K562 (cell line): ENCODE measurements around the gene PYHIN1.

Experiments
- CHD1 ChIP-seq: fragments of 200-600 bp; sonication (generic); IDR thresholded peaks from one replicate; pipeline ENCODE4 v1.6.1; 2012; ENCODE audit warnings: mild to moderate bottlenecking, moderate library complexity, low read length, inconsistent platforms
- EGR1 ChIP-seq: fragments of 450-650 bp; conservative IDR thresholded peaks from 2 replicates; pipeline ENCODE4 v1.6.1; 2017; ENCODE audit warnings: mild to moderate bottlenecking
- ERF ChIP-seq: fragments of 450-650 bp; formaldehyde crosslinking; IDR thresholded peaks from 2 replicates; pipeline ENCODE4 v1.4.0; 2020; ENCODE audit warnings: mild to moderate bottlenecking, mixed read lengths
- ETV6 ChIP-seq, 3 experiments: fragments of 150-350 bp in 1 of 3; sonication (generic) in 1 of 3; formaldehyde crosslinking in 1 of 3; IDR thresholded peaks; 2 replicates each; pipeline versions ENCODE4 v1.6.1 to v1.8.0; 2014 to 2022; ENCODE audit warnings: borderline replicate concordance in 2 of 3, low read depth in 2 of 3, antibody characterized with exemption in 1 of 3, low read length in 1 of 3, mild to moderate bottlenecking in 1 of 3, missing genetic modification reagents in 1 of 3
- KAT7 ChIP-seq: sonication (generic); formaldehyde crosslinking; IDR thresholded peaks from 2 replicates; pipeline ENCODE4 v1.8.0; 2022; ENCODE audit warnings: missing genetic modification reagents, mild to moderate bottlenecking, borderline replicate concordance
- RBBP5 ChIP-seq: fragments of 200-600 bp; sonication (generic); IDR thresholded peaks from 2 replicates; pipeline ENCODE4 v1.6.1; 2012; ENCODE audit warnings: borderline replicate concordance, mild to moderate bottlenecking, low read length, control low read depth, inconsistent platforms; ENCODE audit not compliant: insufficient read depth, poor library complexity, severe bottlenecking
- REST ChIP-seq, 2 experiments: fragments of 450-650 bp; formaldehyde crosslinking in 1 of 2; IDR thresholded peaks; 2 replicates each; pipeline versions ENCODE4 v1.4.0 to v1.6.1; 2014 to 2020; ENCODE audit warnings: mild to moderate bottlenecking in 2 of 2, borderline replicate concordance in 1 of 2, low read depth in 1 of 2
- SIN3A ChIP-seq, 2 experiments: fragments of 150-350 bp in 1 of 2; IDR thresholded peaks; 2 replicates each; pipeline ENCODE4 v1.6.1; 2011 to 2016; ENCODE audit warnings: borderline replicate concordance in 2 of 2, low read depth in 2 of 2, low read length in 2 of 2, mild to moderate bottlenecking in 2 of 2, moderate library complexity in 2 of 2; ENCODE audit not compliant: control insufficient read depth in 1 of 2
- TRIM24 ChIP-seq, 2 experiments: fragments of 450-650 bp; IDR thresholded peaks; 2 replicates each; pipeline ENCODE4 v1.6.1; 2016
- XRCC5 ChIP-seq: fragments of 200-400 bp; formaldehyde crosslinking; IDR thresholded peaks from 2 replicates; pipeline ENCODE4 v1.6.1; 2017; ENCODE audit warnings: low read depth, mild to moderate bottlenecking, low read length
- ZBTB34 ChIP-seq: fragments of 250-450 bp; sonication (Bioruptor Pico); IDR thresholded peaks from 2 replicates; pipeline ENCODE4 v1.8.0; 2021; ENCODE audit warnings: mild to moderate bottlenecking, moderate library complexity
- ZNF121 ChIP-seq: sonication (generic); formaldehyde crosslinking; conservative IDR thresholded peaks from 2 replicates; pipeline ENCODE4 v1.8.0; 2022; ENCODE audit warnings: missing genetic modification reagents

GRCh38 chr1:158999316-159000069 lies 68.1 kb downstream of the PYHIN1 start:
- TF ChIP-seq ERF (no peak), EGR1 (no peak), RBBP5 (no peak), ZNF121 (no peak), XRCC5 (no peak), ETV6 (IDR thresholded peaks at IDR 0.05; ENCODE audit: borderline replicate concordance in 1 of 2, low read depth in 2 of 2, low read length in 1 of 2) (no peak), ETV6 (CRISPR knock-in tag; IDR thresholded peaks at IDR 0.05; ENCODE audit: borderline replicate concordance) (no peak), CHD1 (no peak), TRIM24 (IDR thresholded peaks at IDR 0.05) (no peak), ZBTB34 (no peak), KAT7 (CRISPR knock-in tag) (no peak), SIN3A (IDR thresholded peaks at IDR 0.05; ENCODE audit: borderline replicate concordance in 2 of 2, control insufficient read depth in 1 of 2, low read depth in 2 of 2, low read length in 2 of 2) (no peak), REST (IDR thresholded peaks at IDR 0.05; ENCODE audit: borderline replicate concordance) (no peak), REST (CRISPR knock-in tag; IDR thresholded peaks at IDR 0.05; ENCODE audit: low read depth) (no peak)
